Kidney (tissue), 14 donors: Measurements from ENCODE around the gene ZMYM4. TPM values are rescaled to one million over a fixed set of nuclear protein-coding genes. Genes with fewer than 3 reads are reported as not detected.

Experiments used
- DNase-seq, 5 donors: peaks; one replicate each; pipeline ENCODE4 v3.0.0-alpha.2; 2013 to 2020
- FAIRE-seq: peaks from 2 replicates; lab custom pipeline; 2012; peaks lifted over from hg19 to GRCh38; lab: Jason Lieb, UNC
- H3K27ac ChIP-seq, 2 donors: one replicate each; pipeline ENCODE4 v1.7.0; 2013; ENCODE audit warnings: low read depth in 2 of 2, low read length in 2 of 2, inconsistent platforms in 1 of 2
- H3K27me3 ChIP-seq: one replicate; pipeline ENCODE4 v1.7.1; 2013; ENCODE audit warnings: low read length, inconsistent platforms; ENCODE audit not compliant: control insufficient read depth, insufficient read depth
- H3K36me3 ChIP-seq, 3 donors: one replicate each; pipeline versions ENCODE4 v1.7.0 to v1.7.1; 2013; ENCODE audit warnings: low read length in 3 of 3, control low read depth in 1 of 3, inconsistent platforms in 1 of 3; ENCODE audit not compliant: insufficient read depth in 3 of 3, control insufficient read depth in 2 of 3
- H3K4me1 ChIP-seq, 3 donors: one replicate each; pipeline versions ENCODE4 v1.7.0 to v1.7.1; 2013; ENCODE audit warnings: low read length in 3 of 3, inconsistent platforms in 1 of 3, low read depth in 1 of 3; ENCODE audit not compliant: control insufficient read depth in 2 of 3, insufficient read depth in 2 of 3
- H3K4me3 ChIP-seq, 3 donors: one replicate each; pipeline versions ENCODE4 v1.7.0 to v1.8.1; 2013; ENCODE audit warnings: low read length in 3 of 3, control low read depth in 1 of 3, inconsistent platforms in 1 of 3
- H3K9ac ChIP-seq, 3 donors: one replicate each; pipeline versions ENCODE4 v1.7.0 to v1.7.1; 2013; ENCODE audit warnings: low read length in 3 of 3, control low read depth in 1 of 3, inconsistent platforms in 1 of 3
- H3K9me3 ChIP-seq, 3 donors: one replicate each; pipeline versions ENCODE4 v1.7.0 to v1.7.1; 2013; ENCODE audit warnings: low read length in 3 of 3, control low read depth in 1 of 3, inconsistent platforms in 1 of 3; ENCODE audit not compliant: control insufficient read depth in 2 of 3, insufficient read depth in 1 of 3
- CTCF ChIP-seq: IDR thresholded peaks from 3 replicates; pipeline ENCODE4 v1.5.1; 2012; ENCODE audit warnings: mild to moderate bottlenecking, moderate library complexity, borderline replicate concordance; ENCODE audit not compliant: insufficient read depth; ENCODE audit errors: extremely low read depth
- intact Hi-C: fragments of 100-400 bp; cut with DNase I; formaldehyde crosslinking; loops from one replicate; pipeline ENCODE4 v1.11.1; 2022
- polyA plus RNA-seq: library from polyadenylated mRNA; stranded (reverse); fragments of 350-450 nt; fragmentation: Illumina TruSeq; extraction: RNeasy Lipid Tissue Mini Kit (QIAGEN cat#74804); gene quantifications from one replicate; pipeline ENCODE4 v1.2.3, GENCODE V29; 2014; ENCODE audit warnings: low read depth, low replicate concordance; ENCODE audit not compliant: insufficient read depth
- total RNA-seq: library from RNA; stranded (reverse); fragmentation: NEBNext Ultra II Directional; extraction: Animal tissue kit (Norgen Biotek cat#: 25700); gene quantifications from one replicate; pipeline ENCODE4 v1.2.1, GENCODE V29; 2021
- donor health status: control.
- donor health status: control.
- donor health status: control.
- donor health status: control.
- donor health status: control.
- donor health status: DM: yes; HTN: yes; CAD: no.
- donor health status: Normal renal cell carcinoma (clear cell type).

ZMYM4 gene
- total and polyA plus RNA-seq, 2 donors from 2014 or later: 11.2 to 64.4 TPM

GRCh38 chr1:35401049-35401448, 132.5 kb downstream of the ZMYM4 start:
- H3K27ac ChIP-seq: no peak overlapping the region
- H3K9ac ChIP-seq: no peak overlapping the region
- FAIRE-seq (no peak), DNase-seq (no peak)
- H3K9me3 ChIP-seq: no peaks in the 10 kb centered on the region
- H3K4me1 ChIP-seq: no peaks in the 10 kb centered on the region
- intact Hi-C loops: no loop called here
- TF ChIP-seq CTCF: no peak
- peaks cover 14 to 44% (median 22%) of the 10 kb centered on the region in 3 donors for H3K36me3 ChIP-seq
- no peak overlapping the region for H3K4me3 ChIP-seq
- H3K27me3 ChIP-seq: no peaks in the 10 kb centered on the region

GRCh38 chr1:35406103-35406502, 137.6 kb downstream of the ZMYM4 start:
- H3K27ac ChIP-seq: no peak overlapping the region
- no peak overlapping the region for H3K4me3 ChIP-seq
- peaks cover 15 to 23% (median 21%) of the 10 kb centered on the region in 3 donors for H3K36me3 ChIP-seq
- no peak for TF ChIP-seq CTCF
- H3K27me3 ChIP-seq: no peaks in the 10 kb centered on the region
- intact Hi-C loops: no loop called here
- no peaks in the 10 kb centered on the region for H3K4me1 ChIP-seq
- H3K9ac ChIP-seq: no peak overlapping the region
- peak in 2 of 5 donors; percentile 22 to 42 for DNase-seq
- FAIRE-seq: no peak
- peaks cover 0 to 2% (median 0%) of the 10 kb centered on the region in 3 donors for H3K9me3 ChIP-seq

- Histone ChIP-seq H3K9me3 (peaks cover 0 to 2% (median 0%) of the 10 kb centered on the region in 3 donors), H3K27ac (no peak overlapping the region), H3K27me3 (no peaks in the 10 kb centered on the region), H3K4me3 (no peak overlapping the region), H3K4me1 (no peaks in the 10 kb centered on the region), H3K9ac (no peak overlapping the region), H3K36me3 (peaks cover 13 to 17% (median 16%) of the 10 kb centered on the region in 3 donors)
- TF ChIP-seq CTCF: no peak
- no peak for FAIRE-seq
- no peak for DNase-seq
- intact Hi-C loops: no loop called here
Observed at GRCh38 chr1:35407743-35408142, 139.2 kb downstream of the ZMYM4 start.

GRCh38 chr1:35408925-35409324, 140.4 kb downstream of the ZMYM4 start:
- H3K36me3 ChIP-seq: peaks cover 13 to 17% (median 16%) of the 10 kb centered on the region in 3 donors
- no peak overlapping the region for H3K9ac ChIP-seq
- FAIRE-seq: no peak
- H3K27me3 ChIP-seq: no peaks in the 10 kb centered on the region
- no peak for DNase-seq
- H3K27ac ChIP-seq: no peak overlapping the region
- no peaks in the 10 kb centered on the region for H3K4me1 ChIP-seq
- intact Hi-C loops: no loop called here
- TF ChIP-seq CTCF: no peak
- no peak overlapping the region for H3K4me3 ChIP-seq
- H3K9me3 ChIP-seq: peaks cover 0 to 2% (median 0%) of the 10 kb centered on the region in 3 donors
